GM13976 (cell line): Measurements from ENCODE around the gene CHD1.

ENCODE experiments used
- DNase-seq: peaks from one replicate; pipeline ENCODE4 v3.0.0; 2012; ENCODE audit warnings: low spot score
- in situ Hi-C: fragments of 300-500 bp; cut with MboI; formaldehyde crosslinking; loops from one replicate; pipeline ENCODE4 v1.12.0; 2022; ENCODE audit warnings: low sequenced_read_pairs, mixed read lengths, inconsistent platforms; ENCODE audit not compliant: unreplicated experiment
- TF ChIP-seq, protein P1 (sequence below): IDR thresholded peaks from 2 replicates; pipeline ENCODE4 v1.5.1; 2012; ENCODE audit warnings: borderline replicate concordance, mild to moderate bottlenecking; ENCODE audit not compliant: insufficient read depth; ENCODE audit errors: extremely low read depth, missing control alignments, control extremely low read depth

CHD1 gene

DNA sequence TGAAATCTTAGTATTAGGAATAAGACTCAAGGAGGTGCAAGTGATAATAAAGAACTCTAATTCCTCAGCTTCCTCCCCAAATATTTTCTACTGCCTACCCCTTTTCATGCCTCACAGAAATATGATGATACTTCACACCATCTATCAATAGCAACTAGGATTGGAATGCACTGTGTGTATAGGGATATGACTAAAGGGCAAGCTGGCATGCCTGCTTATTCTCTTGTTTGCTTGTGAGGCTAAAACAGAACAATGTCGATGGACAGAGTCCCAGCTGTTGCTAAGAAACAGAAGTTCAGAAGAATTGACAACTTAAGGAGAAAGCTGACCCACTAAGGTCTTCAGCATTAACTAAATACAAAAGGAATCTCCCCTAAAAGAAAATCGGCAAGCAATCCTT, 9.7 kb upstream of the CHD1 start:
- DNase-seq = no peak
- TF ChIP-seq, protein P1, sequence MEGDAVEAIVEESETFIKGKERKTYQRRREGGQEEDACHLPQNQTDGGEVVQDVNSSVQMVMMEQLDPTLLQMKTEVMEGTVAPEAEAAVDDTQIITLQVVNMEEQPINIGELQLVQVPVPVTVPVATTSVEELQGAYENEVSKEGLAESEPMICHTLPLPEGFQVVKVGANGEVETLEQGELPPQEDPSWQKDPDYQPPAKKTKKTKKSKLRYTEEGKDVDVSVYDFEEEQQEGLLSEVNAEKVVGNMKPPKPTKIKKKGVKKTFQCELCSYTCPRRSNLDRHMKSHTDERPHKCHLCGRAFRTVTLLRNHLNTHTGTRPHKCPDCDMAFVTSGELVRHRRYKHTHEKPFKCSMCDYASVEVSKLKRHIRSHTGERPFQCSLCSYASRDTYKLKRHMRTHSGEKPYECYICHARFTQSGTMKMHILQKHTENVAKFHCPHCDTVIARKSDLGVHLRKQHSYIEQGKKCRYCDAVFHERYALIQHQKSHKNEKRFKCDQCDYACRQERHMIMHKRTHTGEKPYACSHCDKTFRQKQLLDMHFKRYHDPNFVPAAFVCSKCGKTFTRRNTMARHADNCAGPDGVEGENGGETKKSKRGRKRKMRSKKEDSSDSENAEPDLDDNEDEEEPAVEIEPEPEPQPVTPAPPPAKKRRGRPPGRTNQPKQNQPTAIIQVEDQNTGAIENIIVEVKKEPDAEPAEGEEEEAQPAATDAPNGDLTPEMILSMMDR = no peak
- in situ Hi-C loops = no loop called here

GRCh38 chr5:98936948-98937715, 8.3 kb upstream of the CHD1 start:
- DNase-seq = no peak
- in situ Hi-C loops = no loop called here
- TF ChIP-seq, protein P1 = no peak

- in situ Hi-C loops = no loop called here
- DNase-seq = no peak
- TF ChIP-seq, protein P1 = no peak
Measured at GRCh38 chr5:98935206-98935605, 6.4 kb upstream of the CHD1 start.

DNA sequence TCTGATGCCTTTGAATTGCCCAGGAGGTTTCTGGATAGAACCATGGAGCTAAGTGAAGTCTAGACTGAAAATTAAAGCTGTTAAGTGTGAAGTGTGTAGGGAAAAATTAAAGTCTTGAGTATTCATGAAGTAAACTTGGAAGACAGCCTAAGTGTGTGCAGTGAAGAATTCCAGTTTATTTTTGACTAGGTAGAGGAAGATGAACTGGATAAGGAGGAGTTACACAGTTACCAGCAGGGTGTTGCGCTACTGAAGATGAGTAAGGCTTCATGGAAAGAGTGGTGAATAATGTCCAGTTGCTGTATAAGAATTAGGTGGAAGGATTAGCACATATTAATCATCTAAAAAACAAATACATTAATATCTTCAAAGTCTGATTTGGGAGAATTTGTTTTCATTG, 5.7 kb upstream of the CHD1 start:
- in situ Hi-C loops = no loop called here
- TF ChIP-seq, protein P1 = no peak
- DNase-seq = no peak

DNA sequence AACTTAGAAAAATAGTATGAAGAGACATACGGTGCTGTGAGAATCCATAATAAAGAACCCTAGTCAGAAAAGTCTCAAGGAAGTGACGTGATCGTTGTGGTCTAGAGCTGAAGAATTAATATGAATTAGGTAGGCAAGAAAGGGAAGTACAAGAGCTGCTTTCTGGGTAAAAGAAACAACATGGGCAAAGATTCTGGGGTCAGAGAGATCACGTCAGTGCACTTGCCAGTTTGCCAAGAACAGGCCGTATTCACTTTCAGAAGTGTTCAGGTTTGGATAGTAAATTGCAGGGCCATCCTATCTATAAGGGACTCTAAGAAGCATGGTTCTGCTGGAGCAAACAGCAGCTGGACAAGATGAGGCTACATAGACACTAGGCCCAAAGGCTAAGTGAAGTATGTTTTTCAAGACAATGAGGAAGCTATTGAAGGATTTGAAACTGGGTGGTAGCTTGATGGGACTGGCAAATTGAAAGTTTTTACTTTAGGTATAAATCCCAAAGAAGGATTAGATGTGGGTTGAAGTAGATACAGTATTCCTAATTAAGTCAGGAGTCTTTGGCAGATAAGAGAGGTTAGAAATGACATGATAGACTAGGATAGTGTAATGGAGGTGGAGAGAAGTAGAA, 4.8 kb upstream of the CHD1 start:
- peak; percentile 40 for DNase-seq
- TF ChIP-seq, protein P1 = no peak
- in situ Hi-C loops = no loop called here

DNA sequence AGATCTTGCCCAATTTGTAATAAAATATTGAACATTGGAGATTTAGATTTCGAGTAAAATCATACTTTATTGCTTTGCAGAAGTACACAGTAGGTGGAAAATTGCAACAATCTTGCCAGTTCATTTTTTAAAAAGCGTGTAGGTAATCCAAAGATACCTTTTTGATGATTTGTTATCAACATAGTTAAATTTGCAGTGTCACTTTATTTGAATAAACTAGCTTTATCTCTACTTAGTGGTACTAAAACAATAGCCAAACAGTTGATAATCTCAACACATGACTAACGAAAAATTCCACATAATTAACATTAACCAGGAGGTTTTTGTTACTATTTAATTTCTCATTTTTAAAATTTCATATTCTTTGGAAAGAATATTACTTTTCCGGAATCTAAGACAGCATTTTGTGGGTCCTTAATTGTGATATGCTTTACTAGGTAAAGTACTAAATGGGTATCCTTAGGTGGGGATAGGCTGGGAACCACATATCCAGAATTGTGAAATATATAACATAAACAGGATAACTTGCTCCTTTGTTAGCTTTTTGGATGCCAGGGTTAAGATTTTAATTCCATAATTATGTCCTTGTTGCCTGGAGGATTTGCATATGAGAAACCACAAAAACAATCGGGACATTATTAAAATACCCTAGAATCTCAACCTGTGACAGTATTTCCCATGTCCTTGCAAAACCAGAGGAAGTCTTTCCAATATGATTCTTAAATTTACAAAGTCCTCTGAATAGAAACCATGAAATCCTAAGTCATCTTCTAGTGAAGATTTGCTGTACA, 2.4 kb upstream of the CHD1 start:
- no peak for DNase-seq
- TF ChIP-seq, protein P1 = no peak
- in situ Hi-C loops = no loop called here
